ENCODE results near the gene GJA3.

GRCh38 chr13:20193162-20193906 lies 32.5 kb upstream of the GJA3 start:
- TF ChIP-seq, protein P1, sequence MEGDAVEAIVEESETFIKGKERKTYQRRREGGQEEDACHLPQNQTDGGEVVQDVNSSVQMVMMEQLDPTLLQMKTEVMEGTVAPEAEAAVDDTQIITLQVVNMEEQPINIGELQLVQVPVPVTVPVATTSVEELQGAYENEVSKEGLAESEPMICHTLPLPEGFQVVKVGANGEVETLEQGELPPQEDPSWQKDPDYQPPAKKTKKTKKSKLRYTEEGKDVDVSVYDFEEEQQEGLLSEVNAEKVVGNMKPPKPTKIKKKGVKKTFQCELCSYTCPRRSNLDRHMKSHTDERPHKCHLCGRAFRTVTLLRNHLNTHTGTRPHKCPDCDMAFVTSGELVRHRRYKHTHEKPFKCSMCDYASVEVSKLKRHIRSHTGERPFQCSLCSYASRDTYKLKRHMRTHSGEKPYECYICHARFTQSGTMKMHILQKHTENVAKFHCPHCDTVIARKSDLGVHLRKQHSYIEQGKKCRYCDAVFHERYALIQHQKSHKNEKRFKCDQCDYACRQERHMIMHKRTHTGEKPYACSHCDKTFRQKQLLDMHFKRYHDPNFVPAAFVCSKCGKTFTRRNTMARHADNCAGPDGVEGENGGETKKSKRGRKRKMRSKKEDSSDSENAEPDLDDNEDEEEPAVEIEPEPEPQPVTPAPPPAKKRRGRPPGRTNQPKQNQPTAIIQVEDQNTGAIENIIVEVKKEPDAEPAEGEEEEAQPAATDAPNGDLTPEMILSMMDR (IDR thresholded peaks at IDR 0.05): no peak
- TF ChIP-seq POLR2A (IDR thresholded peaks at IDR 0.05): no peak
